AG04450 (cell line): ENCODE measurements around the gene TAF12. TPM values are rescaled to one million over a fixed set of nuclear protein-coding genes. Genes with fewer than 3 reads are reported as not detected.
"Not testable (repeated sequence)": the region's sequence is repeated elsewhere in the genome, so short reads cannot be mapped to it uniquely, and the experiment has no call there.

Source experiments
- CTCF ChIA-PET: fragments of 300-600, 350-600 bp; formaldehyde crosslinking; extraction: SDS; loops from one replicate; lab custom pipeline; 2022; ENCODE audit warnings: antibody characterized with exemption, inconsistent platforms; lab: Charles Lee
- POLR2A ChIA-PET: fragments of 350-600 bp; formaldehyde crosslinking; extraction: SDS; loops from one replicate; lab custom pipeline; 2021; ENCODE audit warnings: antibody characterized with exemption, inconsistent platforms; lab: Yijun Ruan, JAX
- DNase-seq: peaks from one replicate; pipeline ENCODE4 v3.0.0-alpha.2; 2011; ENCODE audit warnings: low read depth, low spot score
- H3K27ac ChIP-seq: one replicate; pipeline ENCODE4 v1.5.1; 2012; ENCODE audit warnings: low read depth, low read length, control low read depth
- H3K27me3 ChIP-seq: one replicate; pipeline ENCODE4 v1.6.0; 2012; ENCODE audit warnings: low read length; ENCODE audit not compliant: control insufficient read depth, insufficient read depth
- H3K4me3 ChIP-seq: 2 replicates; pipeline ENCODE4 v1.5.1; 2011; ENCODE audit warnings: mild to moderate bottlenecking, low read depth, low read length, control low read depth
- H3K9me3 ChIP-seq: 2 replicates; pipeline ENCODE4 v1.5.1; 2012; ENCODE audit warnings: low read length; ENCODE audit not compliant: control insufficient read depth, insufficient read depth
- polyA plus RNA-seq: library from polyadenylated mRNA; depleted of rRNA; stranded (reverse); fragments of >200 nt; gene quantifications from 2 replicates; pipeline ENCODE4 v1.2.3, GENCODE V29; 2011
- TF ChIP-seq, protein P1 (sequence below): IDR thresholded peaks from 2 replicates; pipeline ENCODE4 v1.5.1; 2011; ENCODE audit warnings: low read depth, low read length, control low read depth, inconsistent platforms

TAF12 gene
- polyA plus RNA-seq, 1 experiment, result 54.2 TPM

DNA sequence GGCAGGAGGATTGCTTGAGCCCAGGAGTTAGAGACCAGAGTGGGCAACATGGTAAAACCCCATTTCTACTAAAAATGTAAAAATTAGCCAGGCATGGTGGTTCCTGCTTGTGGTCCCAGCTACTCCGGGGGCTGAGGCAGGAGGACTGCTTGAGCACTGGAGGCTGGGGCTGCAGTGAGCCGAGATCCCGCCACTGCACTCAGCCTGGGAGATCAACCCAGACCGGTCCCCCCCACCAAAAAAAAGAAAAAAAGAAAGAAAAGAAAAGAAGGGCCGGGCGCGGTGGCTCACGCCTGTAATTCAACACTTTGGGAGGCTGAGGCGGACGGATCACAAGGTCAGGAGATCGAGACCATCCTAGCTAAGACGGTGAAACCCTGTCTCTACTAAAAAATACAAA is 23.9 kb upstream of the TAF12 start:
- Histone ChIP-seq H3K4me3 (no peak overlapping the region), H3K9me3 (no peaks in the 10 kb centered on the region; the same call in 1 of the 2 replicates), H3K27ac (no peak overlapping the region), H3K27me3 (no peaks in the 10 kb centered on the region)
- ChIA-PET POLR2A (interaction anchor here (0.7 to 4.4 kb wide), 3 partner anchors 18 to 231 kb away, joined by 4 to 40 read pairs (median 4); partner anchors contain the start of genes RNU11 and TAF12), CTCF (interaction anchor here (1.2 kb wide), 1 partner anchor 70 kb away, joined by 5 read pairs; the partner anchor contains the start of gene YTHDF2)
- DNase-seq, result no peak
- TF ChIP-seq, protein P1, sequence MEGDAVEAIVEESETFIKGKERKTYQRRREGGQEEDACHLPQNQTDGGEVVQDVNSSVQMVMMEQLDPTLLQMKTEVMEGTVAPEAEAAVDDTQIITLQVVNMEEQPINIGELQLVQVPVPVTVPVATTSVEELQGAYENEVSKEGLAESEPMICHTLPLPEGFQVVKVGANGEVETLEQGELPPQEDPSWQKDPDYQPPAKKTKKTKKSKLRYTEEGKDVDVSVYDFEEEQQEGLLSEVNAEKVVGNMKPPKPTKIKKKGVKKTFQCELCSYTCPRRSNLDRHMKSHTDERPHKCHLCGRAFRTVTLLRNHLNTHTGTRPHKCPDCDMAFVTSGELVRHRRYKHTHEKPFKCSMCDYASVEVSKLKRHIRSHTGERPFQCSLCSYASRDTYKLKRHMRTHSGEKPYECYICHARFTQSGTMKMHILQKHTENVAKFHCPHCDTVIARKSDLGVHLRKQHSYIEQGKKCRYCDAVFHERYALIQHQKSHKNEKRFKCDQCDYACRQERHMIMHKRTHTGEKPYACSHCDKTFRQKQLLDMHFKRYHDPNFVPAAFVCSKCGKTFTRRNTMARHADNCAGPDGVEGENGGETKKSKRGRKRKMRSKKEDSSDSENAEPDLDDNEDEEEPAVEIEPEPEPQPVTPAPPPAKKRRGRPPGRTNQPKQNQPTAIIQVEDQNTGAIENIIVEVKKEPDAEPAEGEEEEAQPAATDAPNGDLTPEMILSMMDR, result no peak

DNA sequence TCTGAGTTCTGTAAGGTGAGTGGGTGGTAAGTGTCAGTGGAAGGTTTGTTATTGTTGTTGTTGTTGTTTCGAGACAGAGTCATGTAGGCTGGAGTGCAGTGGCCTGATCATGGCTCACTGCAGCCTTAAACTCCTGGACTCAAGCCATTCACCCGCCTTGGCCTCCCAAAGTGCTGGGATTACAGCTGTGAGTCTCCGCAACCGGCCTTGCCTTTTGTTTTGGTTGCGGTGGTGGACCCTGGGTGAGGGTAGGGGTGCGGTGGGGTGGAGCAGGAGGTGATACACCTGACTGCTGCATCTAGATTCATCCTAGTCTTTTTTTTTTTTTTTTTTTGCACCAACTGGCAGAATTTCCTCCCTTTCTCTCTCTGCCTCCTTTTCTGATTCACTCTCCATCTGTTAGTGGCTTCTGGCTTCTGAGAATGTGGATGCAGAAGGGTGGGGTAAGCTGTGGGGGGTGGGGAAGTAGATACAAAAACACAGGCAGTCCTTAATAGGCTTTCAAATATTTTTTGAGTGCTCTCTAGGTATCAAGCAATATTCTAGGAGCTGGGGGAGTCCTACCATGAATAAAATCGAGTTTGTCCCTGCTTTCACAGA is 21.1 kb upstream of the TAF12 start:
- Histone ChIP-seq H3K27ac (no peak overlapping the region), H3K9me3 (no peaks in the 10 kb centered on the region; the same call in 1 of the 2 replicates), H3K27me3 (no peaks in the 10 kb centered on the region), H3K4me3 (no peak overlapping the region)
- TF ChIP-seq, protein P1, result no peak
- ChIA-PET POLR2A (no interaction called here), CTCF (no interaction called here)
- no peak for DNase-seq

DNA sequence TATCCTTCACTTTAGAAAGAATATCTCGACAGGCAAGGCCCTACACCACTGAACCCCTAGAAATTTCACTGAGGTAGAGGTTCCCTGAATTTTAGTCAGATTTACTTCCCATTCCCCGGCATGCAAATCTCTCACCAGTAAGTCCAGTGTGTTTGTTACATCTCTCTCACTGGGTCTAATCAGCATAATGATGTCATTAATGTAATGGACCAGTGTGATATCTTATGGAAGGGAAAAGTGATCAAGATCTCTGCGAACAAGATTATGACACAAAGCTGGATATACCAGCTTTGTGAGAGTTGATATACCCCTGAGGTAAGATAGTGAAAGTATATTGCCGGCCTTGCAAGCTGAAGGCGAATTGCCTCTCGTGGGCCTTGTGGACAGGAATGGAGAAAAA is 13.5 kb upstream of the TAF12 start:
- Histone ChIP-seq H3K4me3 (no peak overlapping the region), H3K9me3 (no peaks in the 10 kb centered on the region), H3K27me3 (no peaks in the 10 kb centered on the region), H3K27ac (no peak overlapping the region)
- ChIA-PET POLR2A (no interaction called here), CTCF (interaction anchor here (0.9 kb wide), 1 partner anchor 221 kb away, joined by 4 read pairs; no protein-coding TSS in a partner anchor)
- TF ChIP-seq, protein P1, result no peak
- no peak for DNase-seq

DNA sequence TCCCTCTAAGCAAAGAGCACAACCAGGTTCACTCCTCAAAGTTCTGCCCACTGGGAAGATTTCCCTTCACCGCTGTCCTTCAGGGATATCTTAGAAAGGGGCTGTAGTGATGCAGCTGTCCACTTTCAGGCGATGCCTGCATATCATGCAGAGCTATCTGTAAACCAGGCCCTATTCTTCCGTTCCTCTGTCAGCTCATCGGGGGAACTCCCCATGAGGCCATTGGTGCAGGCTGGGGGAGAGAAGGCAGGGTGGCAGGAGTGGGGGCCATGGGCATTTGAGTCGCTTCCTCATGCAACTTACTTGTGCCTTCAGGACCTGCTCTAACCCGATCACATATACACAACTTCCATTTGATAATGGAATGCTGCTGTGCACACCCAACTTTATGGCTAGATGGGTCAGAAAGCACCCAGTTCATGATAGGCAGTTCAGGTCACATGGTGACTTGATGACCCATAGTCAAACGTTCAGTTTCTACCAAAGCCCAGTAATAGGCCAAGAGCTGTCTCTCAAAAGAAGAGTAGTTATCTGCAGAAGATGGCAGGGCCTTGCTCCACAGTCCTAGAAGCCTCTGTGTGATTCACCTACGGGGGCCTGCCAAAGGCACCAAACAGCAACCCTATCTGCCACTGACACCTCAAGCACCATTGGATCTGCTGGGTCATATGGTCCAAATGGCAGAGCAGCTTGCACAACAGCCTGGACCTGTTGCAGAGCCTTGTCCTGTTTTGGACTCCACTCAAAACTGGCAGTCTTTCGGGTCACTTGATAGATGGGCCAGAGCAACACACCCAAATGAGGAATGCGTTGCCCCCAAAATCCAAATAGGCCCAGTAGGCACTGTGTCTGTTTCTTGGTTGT is 12.8 kb upstream of the TAF12 start:
- H3K4me3 ChIP-seq, DNase-seq, POLR2A ChIA-PET, H3K9me3 ChIP-seq, H3K27me3 ChIP-seq, H3K27ac ChIP-seq: not testable (repeated sequence)
- CTCF ChIA-PET, result interaction anchor here (0.6 to 0.9 kb wide), 2 partner anchors 12 to 222 kb away, joined by 4 to 9 read pairs; no protein-coding TSS in a partner anchor

DNA sequence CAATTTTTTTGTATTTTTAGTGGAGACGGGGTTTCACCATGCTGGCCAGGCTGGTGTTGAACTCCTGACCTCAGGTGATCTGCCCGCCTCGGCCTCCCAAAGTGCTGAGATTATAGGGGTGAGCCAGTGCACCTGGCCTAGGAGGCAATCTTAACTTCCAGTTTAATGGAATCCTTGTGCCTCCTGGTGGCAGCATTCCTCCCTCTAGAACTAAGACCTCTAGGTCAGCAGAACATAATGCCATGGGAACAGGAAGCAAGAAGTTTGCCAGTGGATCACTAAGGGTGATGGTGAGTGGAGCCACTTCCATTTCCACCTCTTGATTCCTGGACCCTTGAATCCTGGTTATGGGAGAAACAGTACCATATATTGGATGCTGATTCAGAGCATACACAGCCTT is 11.0 kb upstream of the TAF12 start:
- H3K27ac ChIP-seq, POLR2A ChIA-PET, H3K27me3 ChIP-seq, DNase-seq, H3K9me3 ChIP-seq, H3K4me3 ChIP-seq: not testable (repeated sequence)
- TF ChIP-seq, protein P1, result peak; percentile 31
- CTCF ChIA-PET, result interaction anchor here (1.0 to 1.1 kb wide), 2 partner anchors 82 to 223 kb away, joined by 3 read pairs; no protein-coding TSS in a partner anchor

DNA sequence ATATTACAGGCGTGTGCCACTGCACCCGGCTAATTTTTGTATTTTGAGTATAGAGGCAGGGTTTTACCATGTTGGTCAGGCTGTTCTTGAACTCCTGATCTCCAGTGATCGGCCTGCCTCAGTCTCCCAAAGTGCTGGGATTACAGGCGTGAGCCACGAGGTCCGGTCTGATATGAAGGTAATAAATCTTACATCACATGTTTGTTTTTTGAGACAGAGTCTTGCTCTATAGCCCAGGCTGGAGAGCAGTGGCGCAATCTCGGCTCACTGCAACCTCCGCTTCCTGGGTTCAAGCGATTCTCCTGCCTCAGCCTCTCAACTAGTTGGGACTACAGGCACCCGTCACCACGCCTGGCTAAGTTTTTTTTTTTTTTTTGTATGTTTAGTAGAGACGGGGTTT is 10.2 kb upstream of the TAF12 start:
- DNase-seq, H3K4me3 ChIP-seq, H3K27me3 ChIP-seq, CTCF ChIA-PET, H3K9me3 ChIP-seq, H3K27ac ChIP-seq, POLR2A ChIA-PET: not testable (repeated sequence)
